G401.6 (cell line): ENCODE results near the gene SSBP2.

ENCODE experiments used
- FAIRE-seq: peaks from 2 replicates; lab custom pipeline; 2012; peaks lifted over from hg19 to GRCh38; lab: Jason Lieb, UNC

SSBP2 gene

GRCh38 chr5:81371354-81371876, 379.5 kb downstream of the SSBP2 start:
- FAIRE-seq = no peak

- FAIRE-seq = no peak
Measured at GRCh38 chr5:81370912-81371311, 380.0 kb downstream of the SSBP2 start.

GRCh38 chr5:81365541-81365940, 385.4 kb downstream of the SSBP2 start:
- no peak for FAIRE-seq

GRCh38 chr5:81363093-81363871, 387.6 kb downstream of the SSBP2 start:
- peak; percentile 3 for FAIRE-seq
